ENCODE data around the gene GREM1. TPM values are rescaled to one million over a fixed set of nuclear protein-coding genes. Genes with fewer than 3 reads are reported as not detected.
A peak's percentile ranks its signal among the peaks of the same experiment; 100 is the strongest.

The GREM1 gene
- 0.75 and 1.0 TPM in 2 replicates for total RNA-seq (2014; rRNA removed; shearing (Covaris generic))

DNA sequence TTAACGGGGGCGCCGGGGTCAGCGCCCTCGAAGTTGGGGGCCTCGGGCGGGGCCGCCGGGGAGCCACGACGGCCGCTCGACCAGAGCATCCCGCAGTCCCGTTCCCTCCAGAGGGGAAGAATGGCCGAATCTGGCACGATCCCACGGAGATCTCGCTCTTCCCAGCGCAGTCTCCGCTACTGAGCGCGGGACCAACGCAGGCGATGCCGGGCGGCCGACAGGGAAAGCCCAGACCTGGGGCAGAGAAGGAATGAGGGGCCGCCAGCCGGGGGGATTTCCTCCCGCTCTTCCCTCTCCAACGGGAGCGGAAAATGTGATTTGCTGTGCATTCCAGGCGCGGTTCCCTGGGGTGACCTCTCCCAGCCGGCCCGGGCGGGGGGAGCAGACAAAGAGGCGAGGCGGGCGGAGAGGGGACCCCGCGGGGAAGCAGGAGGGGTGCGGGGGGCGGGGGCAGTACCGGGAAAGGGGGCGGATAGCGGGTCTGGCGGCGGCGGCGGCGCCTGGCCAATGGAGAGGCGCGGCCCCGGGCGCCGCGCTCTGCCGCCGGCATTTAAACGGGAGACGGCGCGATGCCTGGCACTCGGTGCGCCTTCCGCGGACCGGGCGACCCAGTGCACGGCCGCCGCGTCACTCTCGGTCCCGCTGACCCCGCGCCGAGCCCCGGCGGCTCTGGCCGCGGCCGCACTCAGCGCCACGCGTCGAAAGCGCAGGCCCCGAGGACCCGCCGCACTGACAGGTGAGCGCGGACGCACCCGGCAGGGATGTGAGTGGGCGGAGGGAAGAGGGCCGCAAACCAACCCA lies at the start of gene GREM1:
Gene GREM1 (plus strand): TSS at position 579 of the 801 bp plus-strand sequence. CDS start 12,687 bp downstream, outside the sequence.
- no peak for DNase-seq (ENCODE audit: low spot score)
- in situ Hi-C loops (cut with HindIII; ENCODE audit: low sequenced_read_pairs): no loop called here

DNA sequence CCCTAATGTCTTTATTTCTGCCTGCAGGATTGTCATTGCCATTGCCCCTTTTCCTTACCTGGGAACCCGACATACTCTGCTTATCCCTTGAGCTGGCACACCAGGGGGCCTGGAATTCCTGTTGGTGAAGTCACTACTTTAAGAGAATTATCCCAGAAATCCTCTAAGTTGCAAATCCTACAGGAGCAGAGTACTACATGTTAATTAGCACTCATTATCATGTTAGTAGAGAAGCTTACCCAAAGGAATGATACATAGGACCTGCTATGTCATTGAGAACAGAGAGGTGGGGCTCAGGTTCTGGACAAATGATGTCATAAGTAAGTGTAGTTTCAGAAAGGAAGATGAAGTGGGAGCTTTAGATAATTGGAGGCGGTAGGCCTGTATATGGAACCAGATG lies 48.9 kb upstream of the GREM1 start:
- in situ Hi-C loops (cut with HindIII; ENCODE audit: low sequenced_read_pairs): no loop called here
- no peak for DNase-seq (ENCODE audit: low spot score)

DNA sequence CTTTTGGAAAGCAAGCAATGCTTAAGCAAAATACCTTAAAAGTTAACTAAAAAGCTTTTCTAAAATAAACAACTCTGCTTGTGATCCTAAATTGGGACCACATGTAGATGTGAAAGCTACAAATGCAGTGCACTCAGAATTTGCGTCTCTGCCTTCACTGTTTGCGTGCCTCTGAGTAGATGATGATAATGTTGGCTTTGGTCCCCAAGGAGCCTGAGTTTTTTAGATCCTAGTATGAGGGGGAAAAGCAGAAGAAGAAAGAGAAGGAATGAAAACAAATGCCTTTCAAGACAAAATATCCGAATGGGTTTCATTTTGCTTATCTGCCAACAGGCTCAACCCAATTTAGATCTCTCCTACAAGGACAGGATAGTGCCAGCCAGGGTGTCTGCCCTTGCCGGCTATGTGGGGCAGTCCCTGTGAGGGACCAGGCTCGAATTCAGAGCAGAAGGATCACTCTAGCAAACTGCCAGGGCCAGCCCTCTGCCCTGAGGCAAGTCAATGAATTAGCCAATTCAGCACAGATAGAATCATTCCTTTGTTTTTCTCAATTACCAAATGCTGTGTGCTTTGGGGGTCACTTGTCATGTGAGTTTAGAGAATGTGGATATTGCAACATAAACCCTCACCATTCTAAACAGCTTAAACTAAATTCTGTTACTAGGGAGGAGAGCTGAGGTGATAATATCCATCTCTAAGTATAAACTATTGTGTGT lies 47.8 kb upstream of the GREM1 start:
- in situ Hi-C loops (cut with HindIII; ENCODE audit: low sequenced_read_pairs): no loop called here
- DNase-seq (ENCODE audit: low spot score): peak; percentile 38

DNA sequence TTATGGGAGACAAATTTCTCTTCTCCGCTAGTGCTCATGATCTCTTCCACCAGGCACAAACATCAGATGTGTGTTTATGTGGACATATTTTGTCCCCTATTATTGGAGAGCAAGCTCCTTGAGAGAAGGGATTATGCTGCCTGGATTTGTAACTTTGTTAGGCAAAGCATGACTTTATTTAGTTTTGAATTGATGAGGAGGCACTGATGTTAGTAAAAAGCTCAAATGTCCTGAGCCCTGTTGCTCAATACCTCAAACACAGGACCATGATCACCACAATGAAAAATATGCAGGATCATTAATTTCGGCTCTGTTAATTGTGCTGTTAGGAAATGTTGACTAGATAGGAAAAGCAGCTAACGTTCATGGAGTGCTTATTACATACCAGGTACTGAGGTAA lies 47.2 kb upstream of the GREM1 start:
- no peak for DNase-seq (ENCODE audit: low spot score)
- in situ Hi-C loops (cut with HindIII; ENCODE audit: low sequenced_read_pairs): no loop called here

DNA sequence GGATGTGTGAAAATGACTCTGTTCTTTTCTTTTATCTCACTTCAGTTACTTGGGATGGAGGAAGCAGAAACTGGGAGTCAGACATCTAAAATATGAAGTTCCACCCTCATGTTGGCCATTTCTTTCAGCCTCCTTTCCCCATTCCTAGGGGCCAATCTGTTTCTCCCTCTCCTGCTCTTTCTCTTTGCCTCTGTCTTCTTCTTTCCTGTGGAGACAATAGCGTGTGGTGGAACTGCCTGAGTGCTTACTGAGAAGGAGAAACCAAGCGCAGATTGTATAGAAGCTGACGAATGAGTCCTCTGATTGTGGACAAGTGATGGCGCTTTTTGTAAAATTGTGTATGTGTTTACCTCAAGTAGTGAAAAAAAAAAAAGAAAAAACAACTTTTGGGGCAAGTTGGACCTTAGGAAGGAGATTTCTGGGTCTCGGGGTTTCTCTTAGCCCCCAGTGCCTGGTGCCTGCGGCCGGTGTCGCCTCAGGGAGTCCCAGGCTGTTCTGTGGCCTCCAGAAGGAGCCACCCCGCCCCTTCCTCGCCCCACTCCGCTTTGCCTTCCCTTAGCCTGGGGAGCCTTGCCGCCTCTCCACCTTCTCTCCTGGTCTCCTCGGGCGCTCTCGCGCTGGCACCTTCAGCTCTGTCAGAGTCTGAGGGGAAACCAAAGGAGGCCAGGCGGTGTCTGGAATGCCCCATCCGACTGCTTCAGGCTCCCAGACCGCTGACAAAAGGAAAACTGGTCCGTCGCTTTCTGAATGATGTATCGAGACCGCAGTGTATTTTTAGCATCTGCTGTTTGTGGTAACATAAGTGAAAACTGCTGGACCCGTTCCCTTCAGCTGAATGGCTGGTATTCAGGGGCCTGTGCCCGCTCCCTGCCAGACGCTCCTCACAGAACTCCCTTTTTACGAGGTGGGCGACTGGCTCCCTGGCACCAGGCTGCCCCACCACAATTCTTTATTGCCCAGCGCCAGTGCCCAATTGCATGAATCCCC lies 46.2 kb upstream of the GREM1 start:
- DNase-seq (ENCODE audit: low spot score): no peak
- in situ Hi-C loops (cut with HindIII; ENCODE audit: low sequenced_read_pairs): no loop called here

DNA sequence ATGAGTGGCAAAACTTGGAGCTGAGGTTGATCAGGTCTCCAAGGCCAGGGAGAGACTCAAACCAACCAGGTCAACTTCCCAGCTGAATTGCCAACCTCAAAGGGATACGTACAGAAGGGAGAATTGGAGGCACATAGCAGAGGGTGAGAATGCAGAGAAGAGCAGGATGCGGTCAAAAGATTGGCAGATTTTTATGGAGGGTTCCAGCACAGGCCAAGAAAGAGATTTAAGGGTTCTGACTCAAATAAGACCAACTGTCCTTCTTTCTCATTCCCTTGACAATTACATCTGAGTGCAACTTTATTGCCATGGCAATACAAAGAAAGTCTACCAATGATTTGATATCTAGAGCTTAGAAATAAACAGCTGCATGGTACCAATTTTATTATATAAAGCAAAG lies 43.1 kb upstream of the GREM1 start:
- in situ Hi-C loops (cut with HindIII; ENCODE audit: low sequenced_read_pairs): no loop called here
- DNase-seq (ENCODE audit: low spot score): no peak

DNA sequence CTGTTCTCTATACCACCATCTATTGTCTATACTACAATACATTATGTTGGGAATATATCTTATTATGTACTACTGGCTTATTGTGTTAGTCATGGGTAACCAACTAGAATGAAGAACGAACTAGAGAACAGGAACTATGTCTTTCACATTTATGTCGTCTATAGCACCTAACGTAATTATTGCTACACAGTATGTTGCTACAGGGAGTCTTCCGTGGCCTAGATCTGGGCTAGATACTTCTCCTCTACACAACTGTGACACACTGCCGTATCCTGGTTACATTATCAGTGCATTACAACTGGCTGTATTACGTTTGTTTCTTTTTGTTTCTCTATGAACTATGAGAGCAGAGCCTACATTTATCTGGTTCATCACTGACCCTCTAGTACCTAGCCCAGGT lies 42.3 kb upstream of the GREM1 start:
- DNase-seq (ENCODE audit: low spot score): no peak
- in situ Hi-C loops (cut with HindIII; ENCODE audit: low sequenced_read_pairs): no loop called here

DNA sequence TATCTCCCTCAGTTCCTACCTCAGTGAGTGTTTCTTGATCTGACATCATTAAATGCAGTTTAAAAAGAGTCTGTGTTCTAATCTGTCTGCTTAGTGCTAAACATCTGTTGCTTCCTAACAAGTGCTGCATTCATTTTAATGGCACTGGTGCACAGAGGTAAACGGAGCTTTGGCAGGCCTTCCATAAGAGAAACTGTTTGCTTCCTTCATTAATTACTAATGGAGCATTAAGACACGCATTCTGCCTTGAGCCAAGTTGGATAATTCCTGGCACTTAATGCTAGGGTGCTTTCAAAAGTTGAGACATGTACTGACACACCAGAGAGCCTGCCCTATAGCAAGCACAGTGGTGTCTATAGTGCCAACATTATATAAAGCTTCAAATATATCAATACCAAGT lies 41.6 kb upstream of the GREM1 start:
- DNase-seq (ENCODE audit: low spot score): no peak
- in situ Hi-C loops (cut with HindIII; ENCODE audit: low sequenced_read_pairs): no loop called here

DNA sequence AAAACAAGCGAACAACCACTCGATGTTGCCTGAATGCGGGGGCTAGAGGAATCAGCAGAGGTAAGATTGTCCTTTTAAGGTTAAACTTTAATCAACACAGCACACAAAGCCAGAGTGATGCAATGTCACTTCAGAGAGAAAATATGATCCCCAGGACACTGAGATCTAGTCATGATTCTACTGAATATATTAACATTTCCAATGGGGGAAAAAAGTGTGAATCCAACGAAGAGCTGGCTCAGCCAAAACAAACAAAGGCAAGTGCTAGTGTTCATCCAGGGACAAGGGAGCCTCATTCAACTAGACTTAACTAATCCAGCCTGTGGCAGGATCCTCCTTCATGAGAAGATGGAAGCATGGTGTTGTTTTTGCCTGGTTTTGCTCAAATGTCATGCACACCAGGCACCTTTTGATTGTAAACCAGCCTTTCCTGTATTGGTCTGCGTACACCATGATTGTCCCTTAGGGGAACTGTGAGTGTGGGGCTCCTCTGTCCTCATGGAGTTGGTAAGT lies 40.5 kb upstream of the GREM1 start:
- in situ Hi-C loops (cut with HindIII; ENCODE audit: low sequenced_read_pairs): no loop called here
- no peak for DNase-seq (ENCODE audit: low spot score)

DNA sequence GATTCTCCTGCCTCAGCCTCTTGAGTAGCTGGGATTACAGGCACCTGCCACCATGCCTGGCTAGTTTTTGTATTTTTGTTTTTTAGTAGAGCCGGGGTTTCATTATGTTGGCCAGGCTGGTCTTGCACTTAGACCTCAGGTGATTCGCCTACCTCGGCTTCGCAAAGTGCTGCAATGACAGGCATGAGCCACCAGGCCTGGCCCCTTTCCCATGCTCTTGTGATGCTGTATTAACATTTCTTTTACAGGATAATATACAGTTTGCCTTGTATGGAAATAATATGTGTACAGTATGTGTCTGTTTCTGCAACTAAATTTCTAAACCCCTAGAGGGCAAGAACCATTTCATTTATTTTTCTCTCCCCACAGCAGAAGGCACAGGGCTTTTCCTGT lies 38.5 kb upstream of the GREM1 start:
- in situ Hi-C loops (cut with HindIII; ENCODE audit: low sequenced_read_pairs): no loop called here
- no peak for DNase-seq (ENCODE audit: low spot score)

DNA sequence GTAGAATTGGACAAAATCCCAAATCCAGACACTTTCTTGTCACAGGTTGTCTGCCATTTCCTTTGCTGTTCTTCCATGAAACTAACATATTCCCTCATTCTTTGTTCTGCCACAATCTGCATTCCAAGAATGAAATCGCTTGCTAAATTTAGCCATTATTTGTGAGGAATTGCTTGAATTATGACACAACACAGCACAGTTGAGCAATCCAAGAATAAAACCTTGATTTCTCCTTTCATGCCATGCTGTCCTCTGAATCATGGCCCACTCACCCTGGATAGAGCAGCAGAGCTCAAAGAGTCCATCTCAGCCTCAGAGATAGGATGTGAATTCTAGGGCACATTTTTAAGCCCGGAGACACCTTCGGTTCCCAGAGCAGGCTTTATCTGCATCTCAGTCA lies 35.2 kb upstream of the GREM1 start:
- DNase-seq (ENCODE audit: low spot score): no peak
- in situ Hi-C loops (cut with HindIII; ENCODE audit: low sequenced_read_pairs): no loop called here

DNA sequence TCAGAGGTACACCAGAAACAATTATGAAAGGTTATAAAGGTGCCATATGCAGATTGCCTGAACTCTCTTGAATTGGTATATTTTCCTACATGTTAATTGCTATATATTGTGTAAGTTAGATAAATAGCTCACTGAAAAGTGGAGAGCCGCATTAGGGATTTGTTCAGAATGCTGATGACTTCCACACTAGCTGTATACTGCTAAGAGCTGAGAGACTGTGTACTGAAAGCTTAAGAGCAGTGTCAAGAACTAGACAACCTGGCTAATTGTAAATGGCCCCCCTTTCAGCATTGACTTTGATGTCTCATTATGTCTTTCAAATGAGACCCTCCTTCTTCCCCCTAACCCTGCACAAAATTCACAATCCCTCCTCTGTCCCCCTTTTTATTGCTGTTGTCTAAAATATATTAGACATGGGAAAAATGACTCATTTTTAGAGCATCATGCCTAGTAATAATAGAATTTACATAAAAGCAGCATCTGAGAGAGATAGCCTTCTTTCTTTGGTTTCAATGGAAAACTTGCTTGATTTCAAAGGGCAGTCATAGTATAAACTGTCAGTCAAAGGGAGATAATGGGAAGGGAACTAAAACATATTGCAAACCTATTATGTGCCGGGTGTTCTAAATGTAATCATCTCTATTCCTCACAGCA lies 34.7 kb upstream of the GREM1 start:
- in situ Hi-C loops (cut with HindIII; ENCODE audit: low sequenced_read_pairs): no loop called here

DNA sequence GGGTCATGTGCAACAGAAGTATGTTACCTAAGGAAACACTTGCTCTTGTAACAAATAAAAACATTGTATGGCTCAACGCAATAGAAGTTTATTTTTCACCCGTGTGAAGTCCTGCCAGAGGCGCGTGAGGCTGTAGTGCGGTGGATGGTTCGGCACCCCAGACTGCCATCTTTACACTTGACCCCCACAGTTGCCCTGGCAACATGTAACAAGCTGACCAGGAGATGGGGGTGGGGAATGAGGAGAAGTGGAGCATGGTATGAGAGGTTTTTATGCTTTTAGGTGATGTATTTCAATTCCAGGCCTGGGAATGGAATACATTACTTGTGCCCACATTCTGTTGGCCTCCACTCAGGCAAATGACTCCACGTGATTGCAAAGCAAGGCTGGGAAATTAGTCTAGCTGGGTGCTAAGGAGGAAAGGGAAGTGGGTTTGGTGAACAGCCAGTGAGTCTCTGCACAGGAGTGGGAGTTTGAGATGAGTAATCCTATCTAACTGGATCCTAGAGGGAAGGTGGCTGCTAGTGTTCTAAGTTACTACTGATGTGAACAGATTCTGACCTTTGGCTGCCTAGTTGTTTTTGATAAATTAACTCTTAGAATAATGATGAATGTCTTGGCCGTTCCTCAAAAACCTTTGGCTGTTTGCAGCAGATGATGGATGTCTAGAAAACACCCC lies 33.8 kb upstream of the GREM1 start:
- DNase-seq (ENCODE audit: low spot score): no peak
- in situ Hi-C loops (cut with HindIII; ENCODE audit: low sequenced_read_pairs): no loop called here

More for the DNA sequence above, 34.7 kb upstream of the GREM1 start:
- DNase-seq (ENCODE audit: low spot score): no peak

DNA sequence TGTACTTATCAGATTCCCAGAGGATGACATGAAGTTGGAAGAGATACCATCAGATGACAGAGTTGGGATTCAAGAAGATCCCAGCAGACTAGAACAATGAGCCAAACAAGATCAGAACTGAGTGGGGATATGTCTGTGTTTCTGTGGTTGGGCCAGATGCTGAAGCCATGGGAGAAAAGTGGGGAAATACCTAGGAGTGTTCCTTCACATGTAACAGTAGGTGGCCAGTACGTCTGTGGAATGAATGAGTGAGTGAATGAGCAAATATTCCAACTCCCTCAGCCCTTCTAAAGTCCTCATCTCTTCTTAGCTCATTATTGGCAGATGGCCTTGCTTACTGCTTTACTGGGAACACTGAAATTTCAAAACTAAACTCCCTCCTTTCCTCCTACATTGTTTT lies 32.2 kb upstream of the GREM1 start:
- DNase-seq (ENCODE audit: low spot score): no peak

DNA sequence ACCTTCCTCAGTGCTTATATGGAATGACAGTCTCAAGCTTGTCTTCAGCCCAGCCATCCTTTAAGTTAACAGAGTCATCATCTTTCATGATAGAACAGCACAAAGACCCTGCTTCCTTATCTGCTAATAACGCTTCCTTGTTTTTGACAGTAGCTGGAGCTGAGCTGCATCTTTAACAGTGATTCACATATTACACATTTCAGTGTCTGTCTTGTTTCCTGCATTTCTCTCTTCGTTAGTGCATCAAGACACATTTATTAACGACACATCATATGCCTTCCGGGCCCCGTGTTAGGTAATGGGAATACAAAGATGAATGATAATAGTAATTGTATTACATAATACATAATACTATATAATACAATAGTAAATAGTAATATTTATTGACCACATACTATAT lies 30.2 kb upstream of the GREM1 start:
- in situ Hi-C loops (cut with HindIII; ENCODE audit: low sequenced_read_pairs): no loop called here
- DNase-seq (ENCODE audit: low spot score): no peak

More for the DNA sequence above, 32.2 kb upstream of the GREM1 start:
- in situ Hi-C loops (cut with HindIII; ENCODE audit: low sequenced_read_pairs): no loop called here

DNA sequence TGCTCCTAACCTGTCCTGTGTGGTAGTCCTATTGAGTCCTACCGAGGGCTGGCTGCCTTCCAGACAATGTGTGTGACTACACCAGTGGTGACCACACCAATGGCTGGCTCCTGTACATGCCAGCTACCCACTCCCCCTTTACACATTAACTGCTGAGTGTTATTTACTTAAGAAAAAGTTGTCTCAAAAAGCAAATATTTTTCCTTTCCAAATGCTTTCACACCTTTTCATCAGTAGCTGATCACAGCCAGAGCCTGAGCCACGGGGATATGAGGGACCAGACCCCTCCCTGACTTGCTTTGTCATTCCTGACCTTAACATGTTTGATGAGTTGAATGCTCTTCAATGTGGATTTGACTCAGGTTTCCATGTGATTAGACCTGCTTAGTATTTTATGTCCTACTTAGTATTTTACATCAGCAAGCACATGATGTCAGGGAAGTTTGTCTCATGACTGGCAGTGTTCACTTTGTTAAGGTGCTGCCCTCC lies 29.6 kb upstream of the GREM1 start:
- DNase-seq (ENCODE audit: low spot score): no peak
- in situ Hi-C loops (cut with HindIII; ENCODE audit: low sequenced_read_pairs): no loop called here

DNA sequence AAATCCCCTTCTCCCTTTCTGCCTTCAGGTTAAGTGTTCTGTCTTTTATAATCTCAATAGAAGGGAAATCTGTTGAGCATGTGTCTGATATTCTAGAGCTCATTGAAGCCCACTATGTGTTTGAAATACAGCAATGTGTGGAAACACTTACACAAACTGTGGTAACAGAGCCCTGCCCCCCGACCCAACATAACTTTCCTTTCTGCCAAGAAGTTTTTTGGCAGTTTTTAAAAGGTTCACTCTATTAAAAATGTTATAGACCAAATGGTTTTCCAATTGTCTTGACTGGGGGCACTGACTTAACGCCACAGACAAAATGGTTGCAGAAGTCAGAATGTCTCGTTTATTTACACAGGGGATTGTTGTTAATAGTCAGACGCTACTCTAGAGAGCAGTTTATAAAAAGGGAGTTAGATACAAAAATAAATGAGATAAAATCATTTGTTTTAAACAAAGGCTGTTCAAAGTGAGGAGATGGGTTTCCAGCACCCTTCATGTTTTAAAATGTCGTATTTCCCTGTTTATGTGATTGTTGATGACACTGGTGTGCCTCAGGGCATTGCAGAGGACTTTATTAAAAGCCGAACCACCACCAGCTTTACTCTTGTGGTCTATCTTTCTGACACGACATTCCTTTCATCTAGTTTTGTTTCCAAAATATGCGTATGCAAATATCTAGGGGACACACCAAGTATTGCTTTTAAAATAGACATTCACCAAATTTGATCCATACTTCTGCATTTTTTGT lies 26.7 kb upstream of the GREM1 start:
- in situ Hi-C loops (cut with HindIII; ENCODE audit: low sequenced_read_pairs): no loop called here
- DNase-seq (ENCODE audit: low spot score): no peak

DNA sequence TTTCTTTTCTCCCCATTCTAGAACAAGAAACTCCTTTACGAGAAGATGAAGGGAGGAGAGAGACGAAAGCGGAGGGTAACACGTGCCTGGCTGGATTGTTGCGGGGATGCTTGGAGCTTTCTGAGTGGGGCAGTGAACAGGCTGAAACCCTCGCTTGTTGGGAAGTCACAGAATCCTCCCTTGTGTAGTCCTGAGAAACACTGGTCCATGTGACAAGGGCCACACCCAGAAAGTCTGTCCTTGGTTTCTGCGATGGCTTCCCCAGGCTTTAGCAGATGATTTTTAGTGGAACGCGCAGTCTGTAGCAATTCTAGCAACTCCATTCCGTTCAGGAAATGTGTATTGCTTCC lies 26.1 kb upstream of the GREM1 start:
- DNase-seq (ENCODE audit: low spot score): no peak
- in situ Hi-C loops (cut with HindIII; ENCODE audit: low sequenced_read_pairs): no loop called here

Data from G401 (cell line).